ENCODE measurements around the gene NUDT22. TPM values are rescaled to one million over a fixed set of nuclear protein-coding genes. Genes with fewer than 3 reads are reported as not detected.

NUDT22 gene
- total and polyA plus RNA-seq, 2 of the 8 experiments (the other 6 are each of a cell fraction or from before 2014, with no cell fraction given) = 43.4 to 69.0 TPM

DNA sequence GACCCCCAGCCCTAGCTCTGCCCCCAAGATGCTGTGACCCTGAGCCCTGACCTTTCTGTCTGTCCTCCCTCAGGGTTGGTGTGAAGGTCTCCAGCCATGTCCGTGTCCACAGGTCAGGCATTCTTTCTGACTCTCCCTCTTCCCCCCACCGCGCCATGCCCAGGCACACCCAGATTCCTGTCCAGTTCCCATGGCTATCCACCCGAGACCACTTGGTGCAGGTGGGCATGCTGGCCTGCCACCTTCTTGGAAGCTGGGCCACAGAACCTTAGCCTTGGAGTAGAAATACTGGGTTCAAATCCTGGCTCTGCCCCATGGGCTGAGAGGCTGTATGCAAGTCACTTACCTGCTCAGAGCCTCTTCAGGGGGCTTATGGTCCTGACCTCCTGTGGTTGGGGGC, 23.0 kb downstream of the NUDT22 start (continued):
- TF ChIP-seq TAF7 (optimal IDR thresholded peaks at IDR 0.05; ENCODE audit: borderline replicate concordance, low read depth, low read length) (no peak), HDAC6 (IDR thresholded peaks at IDR 0.05; ENCODE audit: low read depth, low read length) (no peak), KDM1A (IDR thresholded peaks at IDR 0.05; ENCODE audit: borderline replicate concordance, low read length) (no peak), RBBP5 (IDR thresholded peaks at IDR 0.05; ENCODE audit: borderline replicate concordance, low read depth, low read length) (no peak)

Data from H1 (cell line).